M059J (cell line): ENCODE results near the gene OR13H1. TPM values are rescaled to one million over a fixed set of nuclear protein-coding genes. Genes with fewer than 3 reads are reported as not detected.
"Not testable (repeated sequence)": the region's sequence is repeated elsewhere in the genome, so short reads cannot be mapped to it uniquely, and the experiment has no call there.

Source experiments
- DNase-seq: peaks from one replicate; pipeline ENCODE4 v3.0.0-alpha.2; 2012; ENCODE audit warnings: low read depth
- total RNA-seq: library from RNA; depleted of rRNA; stranded (reverse); fragments of >200 nt; shearing (Covaris generic); gene quantifications from 2 replicates; pipeline ENCODE4 v1.2.3, GENCODE V29; 2014; rRNA removed

OR13H1 gene
- total RNA-seq, result not detected in 2 replicates

GRCh38 chrX:131543774-131544173, at the start of gene OR13H1:
TSS of gene OR13H1 (plus strand) at chrX:131544074. CDS start at chrX:131544074, 0 bp downstream.
- DNase-seq, result no peak

- DNase-seq, result not testable (repeated sequence)
These were observed 42.3 kb upstream of the OR13H1 start for GRCh38 chrX:131501556-131501955.

GRCh38 chrX:131513159-131513914, 30.5 kb upstream of the OR13H1 start:
- no peak for DNase-seq

GRCh38 chrX:131521824-131522223, 22.1 kb upstream of the OR13H1 start:
- DNase-seq, result no peak

GRCh38 chrX:131544218-131544617, 344 bp downstream of the OR13H1 start:
- DNase-seq, result no peak

GRCh38 chrX:131549011-131549410, 5.1 kb downstream of the OR13H1 start:
- no peak for DNase-seq

- DNase-seq, result not testable (repeated sequence)
These were observed 8.6 kb downstream of the OR13H1 start for GRCh38 chrX:131552453-131552852.

GRCh38 chrX:131558562-131558961, 14.7 kb downstream of the OR13H1 start:
- no peak for DNase-seq

GRCh38 chrX:131564553-131565229, 20.8 kb downstream of the OR13H1 start:
- DNase-seq, result peak; percentile 78

- DNase-seq, result peak; percentile 44
These were observed 22.0 kb downstream of the OR13H1 start for GRCh38 chrX:131565909-131566308.

- peak; percentile 71 for DNase-seq
These were observed 27.5 kb downstream of the OR13H1 start for GRCh38 chrX:131571348-131571747.

GRCh38 chrX:131572372-131573014, 28.6 kb downstream of the OR13H1 start:
- DNase-seq, result peak; percentile 91

- no peak for DNase-seq
These were observed 33.5 kb downstream of the OR13H1 start for GRCh38 chrX:131577413-131577812.

GRCh38 chrX:131577999-131578734, 34.3 kb downstream of the OR13H1 start:
- no peak for DNase-seq

- not testable (repeated sequence) for DNase-seq
These were observed 35.0 kb downstream of the OR13H1 start for GRCh38 chrX:131578735-131579367.

GRCh38 chrX:131588995-131589394, 45.1 kb downstream of the OR13H1 start:
- DNase-seq, result peak; percentile 92
